HEK293 (cell line): Measurements from ENCODE around the gene ZNF660.

Source experiments
- CTCF ChIA-PET: fragments of 350-600 bp; formaldehyde crosslinking; extraction: SDS; loops from one replicate; lab custom pipeline; 2021; ENCODE audit warnings: antibody characterized with exemption; lab: Yijun Ruan, JAX
- POLR2A ChIA-PET: fragments of 300-600 bp; formaldehyde crosslinking; extraction: SDS; loops from one replicate; lab custom pipeline; 2020; ENCODE audit warnings: antibody characterized with exemption, inconsistent platforms; lab: Yijun Ruan, JAX
- H3K27ac ChIP-seq: fragments of 200-500 bp; sonication (Bioruptor generic); 2 replicates; pipeline ENCODE4 v1.5.1; 2014; ENCODE audit warnings: low read depth, low read length, control low read depth, inconsistent platforms; ENCODE audit errors: extremely low read depth
- H3K36me3 ChIP-seq, 2 experiments: fragments of 200-500 bp in 1 of 2; sonication (Bioruptor generic) in 1 of 2; 1 replicate in 1 of 2; 2 replicates in 1 of 2; pipeline ENCODE4 v1.5.1; 2014 to 2017; ENCODE audit warnings: inconsistent platforms in 2 of 2, low read length in 2 of 2; ENCODE audit not compliant: control insufficient read depth in 2 of 2, insufficient read depth in 1 of 2
- H3K4me1 ChIP-seq: fragments of 200-500 bp; sonication (Bioruptor generic); 2 replicates; pipeline ENCODE4 v1.5.1; 2014; ENCODE audit warnings: mild to moderate bottlenecking, low read length, inconsistent platforms; ENCODE audit not compliant: control insufficient read depth, insufficient read depth
- H3K4me3 ChIP-seq: 2 replicates; pipeline ENCODE4 v1.5.1; 2011; ENCODE audit warnings: low read depth, mild to moderate bottlenecking, control low read depth, low read length, moderate library complexity
- H3K9me3 ChIP-seq: fragments of 200-500 bp; sonication (Bioruptor generic); 2 replicates; pipeline ENCODE4 v1.5.1; 2014; ENCODE audit warnings: low read depth, low read length, inconsistent platforms; ENCODE audit not compliant: control insufficient read depth, insufficient read depth
- KLF10 ChIP-seq: fragments of 450-650 bp; IDR thresholded peaks from 2 replicates; pipeline ENCODE4 v1.5.1; 2018; ENCODE audit warnings: missing biosample characterization, mild to moderate bottlenecking, missing genetic modification characterization
- KLF7 ChIP-seq: fragments of 450-650 bp; formaldehyde crosslinking; IDR thresholded peaks from 2 replicates; pipeline ENCODE4 v1.5.1; 2016; ENCODE audit warnings: missing biosample characterization, missing genetic modification characterization, borderline replicate concordance
- SP2 ChIP-seq: fragments of 450-650 bp; formaldehyde crosslinking; IDR thresholded peaks from 2 replicates; pipeline ENCODE4 v1.5.1; 2016; ENCODE audit warnings: missing biosample characterization, missing genetic modification characterization
- YY2 ChIP-seq: fragments of 450-650 bp; formaldehyde crosslinking; IDR thresholded peaks from 2 replicates; pipeline ENCODE4 v1.5.1; 2016; ENCODE audit warnings: missing biosample characterization, missing genetic modification characterization
- ZBTB48 ChIP-seq: fragments of 450-650 bp; formaldehyde crosslinking; IDR thresholded peaks from 2 replicates; pipeline ENCODE4 v1.5.1; 2016; ENCODE audit warnings: missing biosample characterization, missing genetic modification characterization
- ZBTB6 ChIP-seq: fragments of 450-650 bp; formaldehyde crosslinking; IDR thresholded peaks from 2 replicates; pipeline ENCODE4 v1.5.1; 2017; ENCODE audit warnings: missing biosample characterization, missing genetic modification characterization
- ZNF132 ChIP-seq: fragments of 450-650 bp; formaldehyde crosslinking; IDR thresholded peaks from 2 replicates; pipeline ENCODE4 v1.5.1; 2017; ENCODE audit warnings: missing biosample characterization, missing genetic modification characterization, borderline replicate concordance
- ZNF133 ChIP-seq: fragments of 450-650 bp; formaldehyde crosslinking; IDR thresholded peaks from 2 replicates; pipeline ENCODE4 v1.5.1; 2016; ENCODE audit warnings: missing biosample characterization, missing genetic modification characterization
- ZNF2 ChIP-seq: fragments of 450-650 bp; formaldehyde crosslinking; IDR thresholded peaks from 2 replicates; pipeline ENCODE4 v1.5.1; 2016; ENCODE audit warnings: missing biosample characterization, missing genetic modification characterization
- ZNF23 ChIP-seq: fragments of 450-650 bp; formaldehyde crosslinking; IDR thresholded peaks from 2 replicates; pipeline ENCODE4 v1.5.1; 2016; ENCODE audit warnings: missing biosample characterization, missing genetic modification characterization, borderline replicate concordance
- ZNF311 ChIP-seq: fragments of 450-650 bp; formaldehyde crosslinking; IDR thresholded peaks from 2 replicates; pipeline ENCODE4 v1.5.1; 2017; ENCODE audit warnings: missing biosample characterization, missing genetic modification characterization, borderline replicate concordance
- ZNF341 ChIP-seq: fragments of 450-650 bp; formaldehyde crosslinking; IDR thresholded peaks from 2 replicates; pipeline ENCODE4; 2016; ENCODE audit warnings: low read depth, missing biosample characterization, missing genetic modification characterization
- ZNF394 ChIP-seq: fragments of 450-650 bp; formaldehyde crosslinking; IDR thresholded peaks from 2 replicates; pipeline ENCODE4 v1.5.1; 2016; ENCODE audit warnings: missing biosample characterization, missing genetic modification characterization, mild to moderate bottlenecking, moderate library complexity, borderline replicate concordance
- ZNF404 ChIP-seq: fragments of 450-650 bp; formaldehyde crosslinking; IDR thresholded peaks from 2 replicates; pipeline ENCODE4 v1.5.1; 2017; ENCODE audit warnings: missing biosample characterization, missing genetic modification characterization
- ZNF416 ChIP-seq: fragments of 450-650 bp; formaldehyde crosslinking; IDR thresholded peaks from 2 replicates; pipeline ENCODE4 v1.5.1; 2016; ENCODE audit warnings: missing biosample characterization, missing genetic modification characterization
- ZNF433 ChIP-seq: fragments of 450-650 bp; formaldehyde crosslinking; IDR thresholded peaks from 2 replicates; pipeline ENCODE4 v1.5.1; 2016; ENCODE audit warnings: missing biosample characterization, missing genetic modification characterization, low read depth
- ZNF473 ChIP-seq: fragments of 450-650 bp; formaldehyde crosslinking; IDR thresholded peaks from 2 replicates; pipeline ENCODE4 v1.5.1; 2017; ENCODE audit warnings: missing biosample characterization, missing genetic modification characterization
- ZNF600 ChIP-seq: fragments of 450-650 bp; formaldehyde crosslinking; IDR thresholded peaks from 2 replicates; pipeline ENCODE4 v1.5.1; 2016; ENCODE audit warnings: missing biosample characterization, missing genetic modification characterization
- ZNF645 ChIP-seq: fragments of 450-650 bp; formaldehyde crosslinking; IDR thresholded peaks from 2 replicates; pipeline ENCODE4; 2016; ENCODE audit warnings: missing biosample characterization, missing genetic modification characterization
- ZNF660 ChIP-seq: fragments of 450-650 bp; IDR thresholded peaks from 2 replicates; pipeline ENCODE4 v1.5.1; 2018; ENCODE audit warnings: missing biosample characterization, mild to moderate bottlenecking, missing genetic modification characterization
- ZNF776 ChIP-seq: fragments of 450-650 bp; formaldehyde crosslinking; IDR thresholded peaks from 2 replicates; pipeline ENCODE4 v1.5.0; 2017; ENCODE audit warnings: missing biosample characterization, missing genetic modification characterization, borderline replicate concordance
- TF ChIP-seq, protein P1 (sequence below): fragments of 450-650 bp; IDR thresholded peaks from 2 replicates; pipeline ENCODE4 v1.5.1; 2018; ENCODE audit warnings: missing biosample characterization, missing genetic modification characterization
- TF ChIP-seq, protein P2 (sequence below): fragments of 450-650 bp; formaldehyde crosslinking; IDR thresholded peaks from 2 replicates; pipeline ENCODE4 v1.5.1; 2016; ENCODE audit warnings: missing biosample characterization, missing genetic modification characterization

The ZNF660 gene

DNA sequence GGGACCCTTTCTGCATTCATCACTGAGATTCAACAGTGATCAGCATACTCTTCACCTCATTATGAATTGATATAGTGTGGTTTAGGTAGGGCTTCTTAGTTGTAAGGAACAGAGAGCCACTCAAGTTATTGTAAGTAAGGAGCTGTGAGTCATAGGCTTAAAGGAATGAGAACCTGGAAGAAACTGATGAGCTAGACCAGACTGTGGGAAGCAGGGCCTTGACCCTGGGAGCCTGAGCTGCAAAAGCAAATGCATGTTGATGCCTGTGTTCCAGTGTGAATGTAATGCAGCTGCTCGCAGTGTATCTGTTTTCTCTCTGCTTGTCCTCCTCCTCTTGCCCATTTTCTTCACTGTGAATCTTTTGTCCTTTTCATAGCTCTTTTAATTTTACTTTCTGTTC is 16.2 kb upstream of the ZNF660 start:
- no peak overlapping the region for H3K4me3 ChIP-seq
- no peaks in the 10 kb centered on the region for H3K4me1 ChIP-seq
- H3K9me3 ChIP-seq: no peaks in the 10 kb centered on the region
- ChIA-PET POLR2A (no interaction called here), CTCF (interaction anchor here (1.6 kb wide), 1 partner anchor 36 kb away, joined by 3 read pairs; no protein-coding TSS in a partner anchor)
- TF ChIP-seq ZNF416 (no peak), ZNF132 (tag by site-specific recombination) (no peak), ZNF394 (tag by site-specific recombination) (no peak), ZNF660 (tag by site-specific recombination) (no peak), ZBTB48 (tag by site-specific recombination) (no peak), ZNF404 (tag by site-specific recombination) (no peak), ZNF433 (no peak), ZNF341 (no peak), ZNF473 (tag by site-specific recombination) (no peak), ZNF23 (no peak), ZNF2 (tag by site-specific recombination) (no peak), ZNF133 (tag by site-specific recombination) (no peak), KLF7 (tag by site-specific recombination) (no peak), KLF10 (tag by site-specific recombination) (no peak), ZBTB6 (tag by site-specific recombination) (no peak), SP2 (tag by site-specific recombination) (no peak), ZNF645 (no peak), ZNF311 (tag by site-specific recombination) (no peak)
- TF ChIP-seq, protein P1, sequence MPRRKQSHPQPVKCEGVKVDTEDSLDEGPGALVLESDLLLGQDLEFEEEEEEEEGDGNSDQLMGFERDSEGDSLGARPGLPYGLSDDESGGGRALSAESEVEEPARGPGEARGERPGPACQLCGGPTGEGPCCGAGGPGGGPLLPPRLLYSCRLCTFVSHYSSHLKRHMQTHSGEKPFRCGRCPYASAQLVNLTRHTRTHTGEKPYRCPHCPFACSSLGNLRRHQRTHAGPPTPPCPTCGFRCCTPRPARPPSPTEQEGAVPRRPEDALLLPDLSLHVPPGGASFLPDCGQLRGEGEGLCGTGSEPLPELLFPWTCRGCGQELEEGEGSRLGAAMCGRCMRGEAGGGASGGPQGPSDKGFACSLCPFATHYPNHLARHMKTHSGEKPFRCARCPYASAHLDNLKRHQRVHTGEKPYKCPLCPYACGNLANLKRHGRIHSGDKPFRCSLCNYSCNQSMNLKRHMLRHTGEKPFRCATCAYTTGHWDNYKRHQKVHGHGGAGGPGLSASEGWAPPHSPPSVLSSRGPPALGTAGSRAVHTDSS (tag by site-specific recombination): no peak
- H3K27ac ChIP-seq: no peak overlapping the region
- H3K36me3 ChIP-seq: no peaks in the 10 kb centered on the region

DNA sequence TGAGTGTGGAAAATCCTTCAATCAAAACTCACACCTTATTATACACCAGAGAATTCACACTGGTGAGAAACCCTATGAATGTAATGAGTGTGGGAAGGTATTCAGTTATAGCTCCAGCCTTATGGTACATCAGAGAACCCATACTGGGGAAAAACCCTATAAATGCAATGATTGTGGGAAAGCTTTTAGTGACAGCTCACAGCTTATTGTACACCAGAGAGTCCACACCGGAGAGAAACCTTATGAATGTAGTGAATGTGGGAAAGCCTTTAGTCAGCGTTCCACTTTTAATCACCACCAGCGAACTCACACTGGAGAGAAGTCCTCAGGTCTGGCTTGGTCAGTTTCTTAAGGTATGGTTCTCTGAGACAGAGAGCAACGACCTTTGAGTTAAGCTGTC is 13.7 kb upstream of the ZNF660 start:
- Histone ChIP-seq H3K4me3 (no peak overlapping the region), H3K36me3 (no peaks in the 10 kb centered on the region), H3K9me3 (no peaks in the 10 kb centered on the region), H3K27ac (no peak overlapping the region)
- POLR2A ChIA-PET: no interaction called here
- CTCF ChIA-PET: no interaction called here
- TF ChIP-seq YY2 (tag by site-specific recombination) (no peak), ZNF776 (tag by site-specific recombination) (no peak), ZNF600 (no peak)
- TF ChIP-seq, protein P2, sequence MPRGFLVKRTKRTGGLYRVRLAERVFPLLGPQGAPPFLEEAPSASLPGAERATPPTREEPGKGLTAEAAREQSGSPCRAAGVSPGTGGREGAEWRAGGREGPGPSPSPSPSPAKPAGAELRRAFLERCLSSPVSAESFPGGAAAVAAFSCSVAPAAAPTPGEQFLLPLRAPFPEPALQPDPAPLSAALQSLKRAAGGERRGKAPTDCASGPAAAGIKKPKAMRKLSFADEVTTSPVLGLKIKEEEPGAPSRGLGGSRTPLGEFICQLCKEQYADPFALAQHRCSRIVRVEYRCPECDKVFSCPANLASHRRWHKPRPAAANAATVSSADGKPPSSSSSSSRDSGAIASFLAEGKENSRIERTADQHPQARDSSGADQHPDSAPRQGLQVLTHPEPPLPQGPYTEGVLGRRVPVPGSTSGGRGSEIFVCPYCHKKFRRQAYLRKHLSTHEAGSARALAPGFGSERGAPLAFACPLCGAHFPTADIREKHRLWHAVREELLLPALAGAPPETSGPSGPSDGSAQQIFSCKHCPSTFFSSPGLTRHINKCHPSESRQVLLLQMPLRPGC (tag by site-specific recombination): no peak
- TF ChIP-seq, all 188 proteins: peak for 0
- no peaks in the 10 kb centered on the region for H3K4me1 ChIP-seq
